Gastroesophageal sphincter (tissue), 3 donors: ENCODE measurements around the gene ZNF222.

ENCODE experiments used
- EP300 ChIP-seq: sonication (generic); formaldehyde crosslinking; IDR thresholded peaks from one replicate; pipeline ENCODE4 v1.6.1; 2017; ENCODE audit warnings: antibody characterized with exemption, mild to moderate bottlenecking
- TF ChIP-seq, protein P1 (sequence below), 4 experiments: fragments of 200-600 bp in 2 of 4; fragments of 450-650 bp in 2 of 4; sonication (generic) in 1 of 4; IDR thresholded peaks; one replicate each; pipeline ENCODE4 v1.5.1; 2017 to 2019; ENCODE audit warnings: antibody characterized with exemption in 4 of 4, mild to moderate bottlenecking in 2 of 4, moderate library complexity in 2 of 4

DNA sequence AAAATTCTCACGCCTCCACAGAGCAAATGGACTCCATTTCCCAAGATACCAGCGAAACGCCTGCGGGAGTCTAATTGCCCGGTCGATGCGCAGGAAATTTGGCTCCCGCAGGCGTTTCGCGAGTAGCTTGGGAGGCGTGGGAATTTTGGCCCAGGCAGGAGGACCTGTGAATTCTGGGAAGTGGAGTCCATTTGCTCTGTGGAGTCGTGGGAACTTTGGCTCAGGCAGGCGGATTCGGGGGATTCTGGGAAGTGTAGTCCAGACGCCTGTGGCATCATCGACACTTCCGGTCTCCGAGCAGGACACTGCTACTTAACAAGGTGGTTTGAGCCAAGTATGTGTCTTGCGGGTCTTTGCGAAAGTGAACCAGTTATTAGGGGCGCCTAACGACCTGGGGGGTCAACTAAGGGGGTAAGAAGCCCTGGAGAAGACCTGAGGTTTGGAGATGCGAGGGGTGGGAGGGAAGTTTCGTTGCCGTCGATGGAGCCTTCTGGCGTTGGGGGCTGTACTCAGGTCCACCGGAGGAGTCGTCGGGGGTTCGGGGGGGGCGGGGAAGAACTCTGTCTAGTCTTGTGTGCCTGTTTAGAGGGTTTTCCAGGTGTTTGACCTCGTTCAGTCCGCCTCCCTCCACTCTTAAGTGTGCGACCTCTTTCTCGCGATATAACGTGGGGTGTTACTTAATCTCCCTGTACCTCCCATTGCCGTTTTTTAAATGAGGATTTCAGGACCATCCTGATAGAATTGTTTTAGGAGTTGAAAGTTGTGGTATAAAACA is 41.1 kb upstream of the ZNF222 start, which contains the start of gene ZNF155:
- TF ChIP-seq, protein P1, sequence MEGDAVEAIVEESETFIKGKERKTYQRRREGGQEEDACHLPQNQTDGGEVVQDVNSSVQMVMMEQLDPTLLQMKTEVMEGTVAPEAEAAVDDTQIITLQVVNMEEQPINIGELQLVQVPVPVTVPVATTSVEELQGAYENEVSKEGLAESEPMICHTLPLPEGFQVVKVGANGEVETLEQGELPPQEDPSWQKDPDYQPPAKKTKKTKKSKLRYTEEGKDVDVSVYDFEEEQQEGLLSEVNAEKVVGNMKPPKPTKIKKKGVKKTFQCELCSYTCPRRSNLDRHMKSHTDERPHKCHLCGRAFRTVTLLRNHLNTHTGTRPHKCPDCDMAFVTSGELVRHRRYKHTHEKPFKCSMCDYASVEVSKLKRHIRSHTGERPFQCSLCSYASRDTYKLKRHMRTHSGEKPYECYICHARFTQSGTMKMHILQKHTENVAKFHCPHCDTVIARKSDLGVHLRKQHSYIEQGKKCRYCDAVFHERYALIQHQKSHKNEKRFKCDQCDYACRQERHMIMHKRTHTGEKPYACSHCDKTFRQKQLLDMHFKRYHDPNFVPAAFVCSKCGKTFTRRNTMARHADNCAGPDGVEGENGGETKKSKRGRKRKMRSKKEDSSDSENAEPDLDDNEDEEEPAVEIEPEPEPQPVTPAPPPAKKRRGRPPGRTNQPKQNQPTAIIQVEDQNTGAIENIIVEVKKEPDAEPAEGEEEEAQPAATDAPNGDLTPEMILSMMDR (IDR thresholded peaks at IDR 0.05), result no peak
- TF ChIP-seq EP300, result no peak
